Effector memory CD8-positive, alpha-beta T cell (primary cell): ENCODE measurements around the gene AIRE.
"Not testable (repeated sequence)": the region's sequence is repeated elsewhere in the genome, so short reads cannot be mapped to it uniquely, and the experiment has no call there.

Experiments used
- ATAC-seq: fragments of 150-1000 bp; cut with Tn5 transposase; replicated peaks from 2 replicates; pipeline ENCODE4 v1.10.0; 2021; ENCODE audit warnings: mild to moderate bottlenecking, moderate library complexity
- DNase-seq, 3 experiments: peaks; one replicate each; pipeline ENCODE4 v3.0.0; 2021
- H3K27ac Mint-ChIP-seq, 2 donors: one replicate each; pipeline ENCODE4 v1.8.0; 2022; ENCODE audit warnings: mild to moderate bottlenecking in 2 of 2, mixed read lengths in 2 of 2, moderate library complexity in 2 of 2
- H3K27me3 Mint-ChIP-seq, 2 donors: one replicate each; pipeline ENCODE4 v1.8.0; 2022; ENCODE audit warnings: mixed read lengths in 2 of 2
- H3K36me3 Mint-ChIP-seq: one replicate; pipeline ENCODE4 v1.8.0; 2022; ENCODE audit warnings: mild to moderate bottlenecking, moderate library complexity, mixed read lengths; ENCODE audit not compliant: insufficient read depth
- H3K4me1 Mint-ChIP-seq, 2 donors: one replicate each; pipeline ENCODE4 v1.8.0; 2022; ENCODE audit warnings: low read depth in 2 of 2, mixed read lengths in 2 of 2
- H3K4me3 Mint-ChIP-seq, 2 donors: one replicate each; pipeline ENCODE4 v1.8.0; 2022; ENCODE audit warnings: mild to moderate bottlenecking in 2 of 2, mixed read lengths in 2 of 2, moderate library complexity in 2 of 2
- H3K9me3 Mint-ChIP-seq, 2 donors: one replicate each; pipeline ENCODE4 v1.8.0; 2022; ENCODE audit warnings: mixed read lengths in 2 of 2

AIRE gene

DNA sequence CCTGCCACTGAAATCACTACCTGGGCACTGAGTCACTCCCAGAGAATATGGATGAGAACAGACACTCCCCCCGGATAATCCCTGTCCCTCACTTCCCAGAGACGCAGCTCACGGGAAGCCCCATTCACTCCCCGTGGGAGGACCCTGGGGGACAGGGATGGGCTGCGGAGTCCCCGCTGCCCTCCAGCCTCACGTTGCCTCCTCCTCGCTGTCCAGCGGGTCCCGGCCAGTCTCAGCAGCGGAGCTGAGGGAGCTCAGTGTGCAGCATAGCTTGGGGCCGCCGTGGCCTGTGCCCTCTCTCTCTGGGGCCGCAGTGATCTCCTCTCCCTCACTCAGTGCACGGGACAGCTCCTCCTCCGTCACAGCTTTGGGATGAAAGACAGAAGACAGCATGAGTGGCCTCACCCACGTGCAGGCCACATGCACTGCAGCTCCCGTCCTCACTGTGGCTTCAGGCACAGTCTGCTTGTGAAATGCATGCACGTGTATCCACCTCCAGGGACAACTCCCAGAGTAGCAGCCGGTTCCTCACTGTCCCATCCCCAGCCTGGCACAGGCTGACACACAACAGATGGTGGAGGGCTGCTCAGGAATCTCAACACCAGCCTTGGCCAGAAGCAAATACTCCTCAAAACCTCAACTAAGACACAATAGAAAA lies 46.1 kb downstream of the AIRE start:
- peaks cover 40% of the 10 kb centered on the region for H3K36me3 Mint-ChIP-seq
- H3K4me1 Mint-ChIP-seq, result peaks cover 3 to 5% of the 10 kb centered on the region in 2 donors
- no peak overlapping the region for H3K4me3 Mint-ChIP-seq
- DNase-seq, result no peak
- ATAC-seq, result no peak
- no peaks in the 10 kb centered on the region for H3K27me3 Mint-ChIP-seq
- H3K9me3 Mint-ChIP-seq, result no peaks in the 10 kb centered on the region
- H3K27ac Mint-ChIP-seq, result no peak overlapping the region

DNA sequence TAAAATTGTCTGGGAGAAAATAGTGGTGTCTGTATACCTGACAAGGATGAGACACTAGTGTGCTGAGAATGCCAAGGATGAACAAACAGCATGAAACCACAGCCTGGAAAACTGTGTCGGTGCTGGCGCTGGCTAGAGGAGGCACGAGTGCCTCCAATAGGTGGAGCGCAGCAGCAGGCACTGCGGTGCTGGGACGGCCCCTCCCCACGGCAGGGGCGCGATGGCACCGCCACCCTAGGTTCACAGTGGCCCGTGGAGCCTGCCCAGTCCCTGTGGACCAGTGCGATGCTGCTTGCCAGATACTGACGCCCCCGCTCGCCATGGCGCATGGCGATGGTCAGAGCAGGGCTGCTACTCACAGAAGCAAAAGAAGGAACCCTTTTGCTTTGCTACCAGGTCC lies 46.7 kb downstream of the AIRE start:
- H3K27me3 Mint-ChIP-seq, result no peaks in the 10 kb centered on the region
- H3K4me3 Mint-ChIP-seq, result no peak overlapping the region
- ATAC-seq (no peak), DNase-seq (no peak)
- H3K36me3 Mint-ChIP-seq, result peaks cover 46% of the 10 kb centered on the region
- H3K9me3 Mint-ChIP-seq, result no peaks in the 10 kb centered on the region
- peak overlapping the region in 1 of 2 donors; percentile 62 for H3K27ac Mint-ChIP-seq
- H3K4me1 Mint-ChIP-seq, result peaks cover 3 to 6% of the 10 kb centered on the region in 2 donors

DNA sequence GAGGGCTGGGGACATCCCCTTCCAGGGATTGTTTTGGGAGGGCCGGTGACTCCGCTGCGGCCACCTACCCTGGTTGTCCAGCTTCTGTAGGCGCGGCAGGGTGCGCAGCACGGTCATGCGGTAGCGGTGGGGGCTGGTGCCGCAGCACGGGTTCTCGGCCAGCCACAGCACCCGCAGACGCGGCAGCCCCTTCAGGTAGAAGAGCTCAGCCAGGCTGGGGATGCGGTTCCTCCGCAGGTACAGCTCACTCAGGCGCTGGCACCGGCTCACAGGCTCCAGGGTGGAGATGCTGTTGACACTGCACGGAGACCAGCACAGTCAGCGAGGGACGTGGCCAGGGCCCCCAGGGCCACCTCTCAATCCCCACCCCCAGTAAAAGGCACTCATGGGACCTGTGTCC lies 47.3 kb downstream of the AIRE start:
- H3K27ac Mint-ChIP-seq, result peak overlapping the region in 1 of 2 donors; percentile 62
- no peak for ATAC-seq
- no peaks in the 10 kb centered on the region for H3K9me3 Mint-ChIP-seq
- H3K4me3 Mint-ChIP-seq, result no peak overlapping the region
- peaks cover 3 to 9% of the 10 kb centered on the region in 2 donors for H3K4me1 Mint-ChIP-seq
- H3K27me3 Mint-ChIP-seq, result no peaks in the 10 kb centered on the region
- peaks cover 51% of the 10 kb centered on the region for H3K36me3 Mint-ChIP-seq
- no peak for DNase-seq

DNA sequence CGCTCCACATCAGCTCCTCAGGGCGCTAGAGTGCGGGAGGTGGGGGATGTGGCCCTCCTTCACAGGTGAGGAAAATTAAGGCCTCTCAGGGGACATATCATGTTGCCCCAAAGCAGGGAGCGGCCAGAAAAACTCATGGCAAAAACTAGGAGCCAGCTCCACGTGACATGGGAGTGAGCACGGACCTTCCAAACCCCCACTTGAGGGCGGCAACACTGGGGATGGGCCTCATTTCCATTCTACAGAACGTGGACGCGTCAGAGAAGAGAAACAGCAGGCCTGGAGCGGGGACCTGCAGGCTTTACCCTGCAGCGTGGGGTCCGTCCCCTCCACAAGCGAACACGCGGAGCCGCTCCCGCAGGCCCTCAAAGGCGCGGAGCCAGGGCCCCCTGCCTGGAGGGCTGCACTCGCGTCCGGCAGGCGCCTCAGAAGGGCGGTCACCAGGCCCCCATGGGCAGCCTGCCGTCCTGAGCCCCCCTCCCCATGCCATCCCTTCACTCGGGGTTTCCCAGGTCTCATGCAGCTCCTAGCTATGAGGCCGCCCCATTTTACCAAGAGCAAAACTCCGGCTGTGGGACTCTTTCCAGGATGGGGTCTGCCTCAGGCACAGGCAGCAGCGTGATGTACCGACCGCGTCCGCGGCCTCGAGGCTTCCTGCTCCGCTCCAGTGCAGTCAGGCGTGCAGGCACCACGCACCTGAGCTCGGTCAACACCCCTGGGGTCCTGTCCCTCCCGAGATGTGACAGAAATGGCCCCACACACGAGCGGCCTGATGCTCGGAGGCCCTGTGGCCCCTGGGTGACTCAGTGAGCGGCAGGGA lies 48.0 kb downstream of the AIRE start:
- no peaks in the 10 kb centered on the region for H3K27me3 Mint-ChIP-seq
- ATAC-seq, result no peak
- peaks cover 3 to 6% of the 10 kb centered on the region in 2 donors for H3K4me1 Mint-ChIP-seq
- no peak overlapping the region for H3K4me3 Mint-ChIP-seq
- H3K9me3 Mint-ChIP-seq, result no peaks in the 10 kb centered on the region
- no peak for DNase-seq
- H3K36me3 Mint-ChIP-seq, result peaks cover 51% of the 10 kb centered on the region
- H3K27ac Mint-ChIP-seq, result no peak overlapping the region

DNA sequence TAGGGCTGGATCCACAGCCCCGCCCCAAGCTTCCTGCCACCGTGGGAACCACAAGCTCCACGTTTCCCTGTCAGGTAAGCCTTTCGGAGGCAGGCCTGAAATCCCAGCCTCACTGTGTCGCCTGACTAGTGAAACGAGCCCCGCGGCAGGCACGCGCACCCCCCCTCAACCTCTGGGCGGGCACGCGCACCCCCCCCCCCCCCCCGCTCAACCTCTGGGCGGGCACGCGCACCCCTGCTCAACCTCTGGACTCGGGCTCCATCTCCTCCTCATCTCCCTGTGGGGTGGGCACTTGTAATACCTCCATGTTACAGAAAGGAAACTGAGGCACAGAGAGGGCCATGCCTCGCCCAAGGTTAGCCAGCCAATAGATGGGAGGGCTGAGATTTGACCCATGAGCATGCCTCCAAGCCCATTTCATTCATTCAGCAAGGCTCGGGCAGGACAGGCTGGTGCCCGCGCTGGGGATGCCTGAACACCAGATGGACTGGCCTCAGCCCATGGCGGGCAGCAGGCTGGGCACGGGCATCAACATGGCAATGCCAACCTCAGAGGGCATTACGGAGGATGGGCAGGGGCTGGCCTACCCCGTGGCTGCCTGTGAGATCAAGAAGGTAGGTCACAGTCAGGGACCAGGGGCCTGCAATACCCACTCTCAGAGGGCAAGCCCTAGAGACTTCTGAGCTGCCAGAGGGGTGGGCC lies 48.8 kb downstream of the AIRE start:
- H3K27ac Mint-ChIP-seq, result no peak overlapping the region
- DNase-seq, result no peak
- no peaks in the 10 kb centered on the region for H3K9me3 Mint-ChIP-seq
- ATAC-seq, result no peak
- H3K4me1 Mint-ChIP-seq, result peaks cover 5 to 10% of the 10 kb centered on the region in 2 donors
- H3K4me3 Mint-ChIP-seq, result no peak overlapping the region
- no peaks in the 10 kb centered on the region for H3K27me3 Mint-ChIP-seq
- peaks cover 55% of the 10 kb centered on the region for H3K36me3 Mint-ChIP-seq

DNA sequence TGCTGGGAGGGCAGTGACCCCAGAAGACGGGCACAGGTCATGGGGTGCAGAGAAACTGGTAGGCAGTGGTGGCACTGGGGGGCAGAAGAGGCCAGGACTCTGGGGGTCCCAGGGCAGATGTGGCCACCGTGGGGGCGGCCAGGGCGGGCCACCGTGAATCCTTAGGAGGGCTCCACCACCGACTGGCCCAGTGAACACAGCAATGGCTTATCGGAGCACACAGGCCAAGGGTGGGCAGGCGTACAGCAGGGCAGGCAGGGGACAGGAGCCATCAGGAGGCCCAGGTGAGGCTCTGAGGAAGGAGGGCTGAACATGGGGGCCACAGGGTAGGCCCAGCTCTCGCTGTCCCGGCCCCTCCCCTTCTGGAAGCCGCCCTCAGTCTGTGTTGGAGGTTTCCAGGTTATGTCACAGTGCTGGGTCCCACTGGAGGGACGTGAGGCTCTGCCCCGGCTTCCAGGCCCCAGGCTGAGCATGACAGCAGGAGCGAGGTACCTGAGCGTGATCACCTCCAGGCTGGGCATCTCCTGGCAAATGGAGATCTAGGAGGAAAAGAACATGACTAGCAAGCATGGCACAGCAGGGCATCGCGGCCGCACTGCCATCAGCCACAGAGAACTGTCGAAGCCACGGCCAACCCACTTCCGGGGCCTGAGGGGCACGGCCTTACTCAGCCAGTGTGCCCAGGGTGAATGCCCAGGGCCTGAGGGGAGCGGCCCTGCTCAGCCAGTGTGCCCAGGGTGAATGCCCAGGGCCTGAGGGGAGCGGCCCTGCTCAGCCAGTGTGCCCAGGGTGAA lies 49.8 kb downstream of the AIRE start:
- H3K9me3 Mint-ChIP-seq, result no peaks in the 10 kb centered on the region
- no peaks in the 10 kb centered on the region for H3K27me3 Mint-ChIP-seq
- peaks cover 57% of the 10 kb centered on the region for H3K36me3 Mint-ChIP-seq
- no peak overlapping the region for H3K27ac Mint-ChIP-seq
- DNase-seq (no peak), ATAC-seq (no peak)
- H3K4me1 Mint-ChIP-seq, result peaks cover 11 to 15% of the 10 kb centered on the region in 2 donors
- H3K4me3 Mint-ChIP-seq, result no peak overlapping the region

DNA sequence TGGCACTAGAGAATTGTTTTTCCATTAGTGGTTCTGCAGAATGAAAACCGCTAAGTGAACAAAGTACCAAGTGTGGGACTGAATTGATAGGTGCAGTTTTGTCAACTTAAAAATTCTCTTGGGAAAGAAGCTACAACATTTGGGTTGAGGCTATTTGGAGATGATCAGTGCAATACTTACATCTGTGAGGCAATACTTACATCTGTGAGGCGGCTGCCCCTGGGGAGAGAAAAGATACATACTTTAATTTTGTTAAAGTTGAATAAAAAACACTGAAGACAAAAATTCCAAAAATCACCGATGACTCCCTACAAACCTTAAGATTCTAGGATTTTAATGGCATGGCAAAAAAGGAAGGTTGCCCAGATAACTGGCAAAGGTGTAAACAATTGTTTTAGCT lies 51.8 kb downstream of the AIRE start:
- H3K36me3 Mint-ChIP-seq, result peaks cover 49% of the 10 kb centered on the region
- H3K27me3 Mint-ChIP-seq, result no peaks in the 10 kb centered on the region
- H3K4me3 Mint-ChIP-seq, result peak overlapping the region; percentile 29 to 37
- DNase-seq (no peak), ATAC-seq (no peak)
- peaks cover 11 to 17% of the 10 kb centered on the region in 2 donors for H3K4me1 Mint-ChIP-seq
- no peaks in the 10 kb centered on the region for H3K9me3 Mint-ChIP-seq
- H3K27ac Mint-ChIP-seq, result peak overlapping the region; percentile 98 to 99

DNA sequence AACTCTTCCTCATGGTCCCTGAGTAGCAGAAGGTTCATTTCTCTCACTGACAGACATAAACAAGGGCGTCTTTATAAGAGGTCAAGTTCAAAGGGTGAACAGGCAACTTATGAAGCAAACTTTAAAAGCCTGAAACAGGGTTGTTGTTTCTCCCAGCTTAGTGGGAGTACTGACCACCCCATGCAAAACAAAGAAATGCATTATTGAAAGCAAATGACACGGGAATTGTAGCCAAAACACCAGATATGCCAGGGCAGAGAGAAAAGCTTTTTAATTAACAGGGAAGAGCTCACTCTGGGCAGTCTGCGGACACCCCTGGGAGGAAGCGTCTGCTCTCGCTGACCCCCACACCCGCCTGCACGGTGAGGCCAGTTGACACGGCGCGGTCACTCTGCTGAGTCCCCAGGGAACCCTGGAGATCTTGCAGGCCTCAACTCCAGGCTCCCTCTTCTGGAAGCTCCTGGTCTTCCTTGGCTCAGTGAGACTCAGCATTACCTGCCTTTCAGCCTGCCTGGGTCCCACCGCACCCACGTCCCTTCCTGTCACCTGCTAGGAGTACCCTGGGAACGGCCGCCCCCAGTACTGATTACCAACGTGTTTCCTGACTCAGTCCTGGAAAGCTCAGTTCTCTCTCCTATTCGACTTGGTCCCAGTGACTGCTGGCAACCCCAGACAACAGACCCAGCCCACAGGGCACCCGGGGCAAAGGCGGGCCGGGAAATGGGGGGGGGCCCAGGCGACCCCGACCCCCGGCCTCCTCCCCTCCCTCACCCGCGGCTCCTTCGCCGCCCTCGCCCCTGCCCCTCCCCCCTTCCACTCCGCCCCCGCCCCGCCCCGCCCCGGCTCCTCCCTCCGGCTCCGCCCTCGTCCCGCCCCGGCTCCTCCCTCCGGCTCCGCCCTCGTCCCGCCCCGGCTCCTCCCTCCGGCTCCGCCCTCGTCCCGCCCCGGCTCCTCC lies 52.5 kb downstream of the AIRE start:
- peak overlapping the region; percentile 29 to 37 for H3K4me3 Mint-ChIP-seq
- H3K9me3 Mint-ChIP-seq, result no peaks in the 10 kb centered on the region
- ATAC-seq (no peak), DNase-seq (peak in 1 of 3 experiments; percentile 25)
- no peaks in the 10 kb centered on the region for H3K27me3 Mint-ChIP-seq
- peak overlapping the region; percentile 98 to 99 for H3K27ac Mint-ChIP-seq
- H3K36me3 Mint-ChIP-seq, result peaks cover 45% of the 10 kb centered on the region
- peaks cover 11 to 17% of the 10 kb centered on the region in 2 donors for H3K4me1 Mint-ChIP-seq

DNA sequence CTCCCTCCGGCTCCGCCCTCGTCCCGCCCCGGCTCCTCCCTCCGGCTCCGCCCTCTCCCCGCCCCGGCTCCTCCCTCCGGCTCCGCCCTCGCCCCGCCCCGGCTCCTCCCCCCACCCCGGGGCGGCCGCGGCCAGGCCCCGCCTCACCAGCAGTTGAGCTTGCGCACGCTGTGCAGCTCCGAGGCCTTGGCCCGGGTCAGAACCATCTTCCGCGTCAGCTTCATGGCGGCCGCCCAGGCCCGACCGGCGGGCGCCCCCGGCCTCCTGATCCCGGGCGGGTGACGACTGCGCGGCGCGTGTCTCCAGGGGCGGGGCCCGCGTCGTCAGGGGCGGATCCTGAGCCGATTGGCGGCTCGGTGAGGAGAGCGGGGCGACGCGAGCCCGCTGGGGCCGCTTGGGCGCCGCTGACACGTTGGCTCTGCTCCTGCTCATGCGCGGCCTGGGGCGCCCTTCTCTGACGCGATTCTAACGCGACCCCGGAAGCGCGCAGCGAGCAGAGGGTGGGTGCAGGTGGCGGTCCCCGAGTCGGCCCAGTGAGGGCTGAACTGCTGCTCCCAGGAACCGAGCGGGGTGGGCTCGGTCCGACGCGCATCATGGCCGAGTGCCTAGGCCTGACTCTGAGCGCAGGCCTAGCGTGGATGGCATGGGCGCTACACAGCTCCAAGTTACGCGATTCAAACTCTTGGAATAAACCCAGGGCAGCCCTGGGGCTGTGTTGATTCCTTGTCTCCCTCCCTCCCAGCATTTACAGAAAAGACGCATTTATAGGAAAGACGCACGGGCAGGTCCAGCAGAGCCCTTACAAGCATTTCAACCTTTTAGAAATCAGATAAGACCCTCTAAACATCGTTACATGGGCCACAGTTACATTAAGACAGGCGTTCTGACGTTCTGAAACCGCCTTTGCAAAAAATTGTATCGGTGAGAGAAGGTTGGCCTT lies 53.6 kb downstream of the AIRE start, which contains the start of gene CFAP410:
CFAP410 (minus strand) TSS at position 420 of the 940 bp plus-strand sequence; CDS start at position 224, 196 bp downstream.
- Mint-ChIP-seq H3K4me3 (peak within 1 kb of the TSS; percentile 93 to 97), H3K4me1 (peaks cover 11 to 17% of the 10 kb centered on the region in 2 donors), H3K36me3 (peaks cover 45% of the 10 kb centered on the region), H3K27me3 (no peaks in the 10 kb centered on the region), H3K27ac (peak within 1 kb of the TSS; percentile 98 to 99), H3K9me3 (no peaks in the 10 kb centered on the region)
- ATAC-seq (peak; percentile 87), DNase-seq (peak; percentile 92 to 96 (median 95))

DNA sequence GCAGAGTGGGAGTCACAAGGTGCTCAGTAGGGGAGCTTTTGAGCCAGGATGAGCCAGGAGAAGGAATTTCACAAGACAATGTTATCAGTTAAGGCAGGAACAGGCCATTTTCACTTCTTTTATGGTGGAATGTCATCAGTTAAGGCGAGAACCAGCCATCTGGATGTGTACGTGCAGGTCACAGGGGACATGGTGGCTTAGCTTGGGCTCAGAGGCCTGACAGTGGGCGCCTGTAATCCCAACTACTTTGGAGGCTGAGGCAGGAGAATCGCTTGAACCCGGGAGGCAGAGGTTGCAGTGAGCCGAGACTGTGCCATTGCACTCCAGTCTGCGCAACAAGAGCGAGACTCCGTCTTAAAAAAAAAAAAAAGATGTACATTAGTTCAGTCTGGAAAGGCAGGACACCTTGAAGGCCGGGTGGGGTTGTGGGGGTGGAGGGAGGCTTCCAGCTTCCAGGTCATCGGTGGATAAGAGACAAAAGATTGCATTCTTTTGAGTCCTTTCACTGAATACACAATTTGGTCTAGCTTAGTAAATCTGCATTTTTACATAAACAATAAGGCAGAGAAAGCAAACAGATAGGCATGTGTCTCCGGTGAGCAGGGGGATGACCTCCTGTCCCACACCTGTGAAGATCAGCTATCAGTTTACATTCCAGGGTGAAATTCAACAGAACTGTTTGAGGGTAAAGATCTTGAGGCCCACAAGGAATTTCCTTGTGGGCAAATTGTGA lies 56.2 kb downstream of the AIRE start:
- DNase-seq, H3K4me3 Mint-ChIP-seq, H3K27ac Mint-ChIP-seq, H3K9me3 Mint-ChIP-seq, ATAC-seq: not testable (repeated sequence)
- Mint-ChIP-seq H3K27me3 (peaks cover 0 to 22% of the 10 kb centered on the region in 2 donors), H3K4me1 (peaks cover 8 to 15% of the 10 kb centered on the region in 2 donors), H3K36me3 (peaks cover 28% of the 10 kb centered on the region)

DNA sequence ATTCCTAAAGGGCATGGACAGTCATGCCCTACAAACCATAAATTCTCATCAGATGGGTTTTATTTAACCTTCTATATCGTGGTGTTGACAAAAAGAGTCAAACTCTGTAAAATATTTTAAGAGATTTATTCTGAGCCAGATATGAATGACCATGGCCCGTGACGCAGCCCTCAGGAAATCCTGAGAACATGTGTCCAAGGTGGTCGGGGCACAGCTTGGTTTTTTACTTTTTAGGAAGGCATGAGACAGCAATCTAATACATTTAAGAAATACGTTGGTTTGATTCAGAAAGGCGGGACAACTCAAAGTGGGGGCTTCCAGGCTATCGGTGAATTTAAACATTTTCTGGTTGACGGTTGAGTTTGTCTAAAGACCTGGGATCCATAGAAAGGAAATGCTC lies 57.3 kb downstream of the AIRE start:
- not testable (repeated sequence) for H3K4me3 Mint-ChIP-seq, H3K9me3 Mint-ChIP-seq, DNase-seq, ATAC-seq
- Mint-ChIP-seq H3K27me3 (peaks cover 0 to 22% of the 10 kb centered on the region in 2 donors), H3K4me1 (peaks cover 8 to 12% of the 10 kb centered on the region in 2 donors), H3K27ac (peak overlapping the region in 1 of 2 donors; percentile 67), H3K36me3 (peaks cover 17% of the 10 kb centered on the region)
